Cardiac muscle cell (in vitro differentiated cells and primary cell): ENCODE results near the gene OR5H14. TPM values are rescaled to one million over a fixed set of nuclear protein-coding genes. Genes with fewer than 3 reads are reported as not detected.
"Not testable (repeated sequence)": the region's sequence is repeated elsewhere in the genome, so short reads cannot be mapped to it uniquely, and the experiment has no call there.

Source experiments
- DNase-seq, 2 donors: peaks; one replicate each; pipeline versions ENCODE4 v3.0.0 to v3.0.0-alpha.2; 2010 to 2017; ENCODE audit warnings: low read depth in 1 of 2, low spot score in 1 of 2
- H3K27ac ChIP-seq: fragments of 200-600 bp; sonication (generic); 2 replicates; pipeline ENCODE4 v1.5.1; 2016
- H3K27me3 ChIP-seq: fragments of 200-600 bp; sonication (generic); 2 replicates; pipeline ENCODE4 v1.6.0; 2016; ENCODE audit warnings: control low read depth
- H3K36me3 ChIP-seq: fragments of 200-600 bp; sonication (generic); 2 replicates; pipeline ENCODE4 v1.5.1; 2016; ENCODE audit warnings: control low read depth
- H3K4me1 ChIP-seq: fragments of 200-600 bp; sonication (generic); 2 replicates; pipeline ENCODE4 v1.8.1; 2017; ENCODE audit warnings: low read depth, mild to moderate bottlenecking, mixed run types
- H3K4me3 ChIP-seq: fragments of 200-600 bp; sonication (generic); 2 replicates; pipeline ENCODE4 v1.5.1; 2016; ENCODE audit warnings: mild to moderate bottlenecking
- H3K9me3 ChIP-seq: fragments of 200-600 bp; sonication (generic); 2 replicates; pipeline ENCODE4 v1.5.1; 2017; ENCODE audit warnings: low read depth, mild to moderate bottlenecking, control low read depth
- CTCF ChIP-seq: IDR thresholded peaks from 2 replicates; pipeline ENCODE4 v1.5.1; 2012; ENCODE audit warnings: low read depth, mild to moderate bottlenecking, low read length
- polyA plus RNA-seq: library from polyadenylated mRNA; unstranded; fragments of >200 nt; fragmentation: Nextera tagmentation; extraction: Ambion mirVana; gene quantifications from 2 replicates; pipeline ENCODE4 v1.2.1, GENCODE V29; 2016
- total RNA-seq: library from RNA; depleted of rRNA; stranded (reverse); fragments of >200 nt; gene quantifications from 2 replicates; pipeline ENCODE4 v1.2.3, GENCODE V29; 2016

OR5H14 gene
- total and polyA plus RNA-seq, 2 experiments from 2014 or later, result not detected

GRCh38 chr3:98180319-98180890, 33.1 kb downstream of the OR5H14 start:
- Histone ChIP-seq H3K27ac (no peak overlapping the region), H3K4me1 (no peaks in the 10 kb centered on the region), H3K9me3 (no peaks in the 10 kb centered on the region), H3K36me3 (no peaks in the 10 kb centered on the region), H3K4me3 (no peak overlapping the region), H3K27me3 (no peaks in the 10 kb centered on the region)
- DNase-seq, result no peak
- no peak for TF ChIP-seq CTCF

- H3K27me3 ChIP-seq, result no peaks in the 10 kb centered on the region
- no peak overlapping the region for H3K4me3 ChIP-seq
- TF ChIP-seq CTCF, result no peak
- H3K27ac ChIP-seq, result no peak overlapping the region
- no peaks in the 10 kb centered on the region for H3K36me3 ChIP-seq
- H3K4me1 ChIP-seq, result no peaks in the 10 kb centered on the region
- DNase-seq, result no peak
- H3K9me3 ChIP-seq, result no peaks in the 10 kb centered on the region
Measured at GRCh38 chr3:98182196-98182595, 34.9 kb downstream of the OR5H14 start.

- Histone ChIP-seq H3K9me3 (no peaks in the 10 kb centered on the region), H3K27ac (no peak overlapping the region), H3K27me3 (no peaks in the 10 kb centered on the region), H3K4me3 (no peak overlapping the region), H3K36me3 (no peaks in the 10 kb centered on the region), H3K4me1 (no peaks in the 10 kb centered on the region)
- peak in 1 of 2 donors; percentile 5 for DNase-seq
- no peak for TF ChIP-seq CTCF
Measured at GRCh38 chr3:98185180-98185579, 37.9 kb downstream of the OR5H14 start.

GRCh38 chr3:98188545-98188944, 41.3 kb downstream of the OR5H14 start:
- DNase-seq, result peak in 1 of 2 donors; percentile 1
- no peak overlapping the region for H3K4me3 ChIP-seq
- H3K9me3 ChIP-seq, result no peaks in the 10 kb centered on the region
- H3K27ac ChIP-seq, result no peak overlapping the region
- H3K4me1 ChIP-seq, result no peaks in the 10 kb centered on the region
- no peaks in the 10 kb centered on the region for H3K27me3 ChIP-seq
- H3K36me3 ChIP-seq, result no peaks in the 10 kb centered on the region
- TF ChIP-seq CTCF, result no peak

- not testable (repeated sequence) for H3K27ac ChIP-seq, DNase-seq, H3K4me1 ChIP-seq, H3K4me3 ChIP-seq, H3K27me3 ChIP-seq, H3K36me3 ChIP-seq, H3K9me3 ChIP-seq
Measured at GRCh38 chr3:98190911-98191310, 43.6 kb downstream of the OR5H14 start.

- not testable (repeated sequence) for H3K4me3 ChIP-seq, H3K36me3 ChIP-seq, DNase-seq, H3K4me1 ChIP-seq, H3K9me3 ChIP-seq, H3K27me3 ChIP-seq, H3K27ac ChIP-seq
Measured at GRCh38 chr3:98196293-98196692, 49.0 kb downstream of the OR5H14 start.

GRCh38 chr3:98199020-98199419, 51.7 kb downstream of the OR5H14 start:
- no peaks in the 10 kb centered on the region for H3K27me3 ChIP-seq
- no peak overlapping the region for H3K4me3 ChIP-seq
- no peaks in the 10 kb centered on the region for H3K9me3 ChIP-seq
- no peaks in the 10 kb centered on the region for H3K36me3 ChIP-seq
- H3K4me1 ChIP-seq, result no peaks in the 10 kb centered on the region
- no peak overlapping the region for H3K27ac ChIP-seq
- TF ChIP-seq CTCF, result no peak
- no peak for DNase-seq
